ENCODE results near the gene FASTKD1. TPM values are rescaled to one million over a fixed set of nuclear protein-coding genes. Genes with fewer than 3 reads are reported as not detected.

The FASTKD1 gene
- total RNA-seq, 1 experiment from 2014 or later, result 37.6 TPM

DNA sequence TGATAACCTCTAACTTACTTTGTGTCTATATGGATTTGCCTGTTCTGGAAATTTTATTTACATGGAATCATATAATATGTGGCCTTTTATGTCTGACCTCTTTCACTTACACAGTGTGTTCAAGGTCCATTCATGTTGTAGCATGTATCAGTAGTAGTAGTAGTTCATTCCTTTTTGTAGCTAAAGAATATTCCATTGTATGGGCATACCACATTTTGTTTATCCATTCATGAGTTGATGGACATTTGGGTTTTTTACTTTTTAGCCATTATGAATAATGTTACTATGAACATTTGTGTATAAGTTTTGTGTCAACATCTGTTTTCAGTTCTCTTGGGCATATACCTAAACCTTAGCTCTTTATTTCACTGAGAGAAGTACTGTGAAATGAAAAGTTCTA lies 82.8 kb downstream of the FASTKD1 start:
- H3K36me3 ChIP-seq (ENCODE audit: control insufficient read depth in 1 of 2, insufficient read depth in 2 of 2, low read length in 2 of 2), result no peaks in the 10 kb centered on the region
- ChIA-PET RAD21 (ENCODE audit: low non-redundant PET in 1 of 2, low total read pairs in 2 of 2, uncharacterized antibody in 2 of 2, unreplicated experiment in 2 of 2) (no interaction called here), CTCF (no interaction called here), POLR2A (no interaction called here)
- intact Hi-C loops (cut with micrococcal nuclease), result no loop called here
- H3K27me3 ChIP-seq (ENCODE audit: insufficient read depth, low read length), result no peaks in the 10 kb centered on the region
- H2AFZ ChIP-seq (ENCODE audit: low read depth, low read length, poor library complexity, severe bottlenecking), result no peak overlapping the region
- TF ChIP-seq YY1 (IDR thresholded peaks at IDR 0.05; ENCODE audit: extremely low read depth, insufficient replicate concordance, low read depth, low read length), result no peak
- TF ChIP-seq, protein P1, sequence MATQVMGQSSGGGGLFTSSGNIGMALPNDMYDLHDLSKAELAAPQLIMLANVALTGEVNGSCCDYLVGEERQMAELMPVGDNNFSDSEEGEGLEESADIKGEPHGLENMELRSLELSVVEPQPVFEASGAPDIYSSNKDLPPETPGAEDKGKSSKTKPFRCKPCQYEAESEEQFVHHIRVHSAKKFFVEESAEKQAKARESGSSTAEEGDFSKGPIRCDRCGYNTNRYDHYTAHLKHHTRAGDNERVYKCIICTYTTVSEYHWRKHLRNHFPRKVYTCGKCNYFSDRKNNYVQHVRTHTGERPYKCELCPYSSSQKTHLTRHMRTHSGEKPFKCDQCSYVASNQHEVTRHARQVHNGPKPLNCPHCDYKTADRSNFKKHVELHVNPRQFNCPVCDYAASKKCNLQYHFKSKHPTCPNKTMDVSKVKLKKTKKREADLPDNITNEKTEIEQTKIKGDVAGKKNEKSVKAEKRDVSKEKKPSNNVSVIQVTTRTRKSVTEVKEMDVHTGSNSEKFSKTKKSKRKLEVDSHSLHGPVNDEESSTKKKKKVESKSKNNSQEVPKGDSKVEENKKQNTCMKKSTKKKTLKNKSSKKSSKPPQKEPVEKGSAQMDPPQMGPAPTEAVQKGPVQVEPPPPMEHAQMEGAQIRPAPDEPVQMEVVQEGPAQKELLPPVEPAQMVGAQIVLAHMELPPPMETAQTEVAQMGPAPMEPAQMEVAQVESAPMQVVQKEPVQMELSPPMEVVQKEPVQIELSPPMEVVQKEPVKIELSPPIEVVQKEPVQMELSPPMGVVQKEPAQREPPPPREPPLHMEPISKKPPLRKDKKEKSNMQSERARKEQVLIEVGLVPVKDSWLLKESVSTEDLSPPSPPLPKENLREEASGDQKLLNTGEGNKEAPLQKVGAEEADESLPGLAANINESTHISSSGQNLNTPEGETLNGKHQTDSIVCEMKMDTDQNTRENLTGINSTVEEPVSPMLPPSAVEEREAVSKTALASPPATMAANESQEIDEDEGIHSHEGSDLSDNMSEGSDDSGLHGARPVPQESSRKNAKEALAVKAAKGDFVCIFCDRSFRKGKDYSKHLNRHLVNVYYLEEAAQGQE (IDR thresholded peaks at IDR 0.05; ENCODE audit: low read depth), result no peak
- no peak for TF ChIP-seq SP1 (IDR thresholded peaks at IDR 0.05; ENCODE audit: low read depth)
- TF ChIP-seq RAD21 (IDR thresholded peaks at IDR 0.05; ENCODE audit: low read depth), result no peak
- no peak for TF ChIP-seq POLR2AphosphoS5 (IDR thresholded peaks at IDR 0.05; ENCODE audit: low read depth, low read length)
- TF ChIP-seq, protein P2, sequence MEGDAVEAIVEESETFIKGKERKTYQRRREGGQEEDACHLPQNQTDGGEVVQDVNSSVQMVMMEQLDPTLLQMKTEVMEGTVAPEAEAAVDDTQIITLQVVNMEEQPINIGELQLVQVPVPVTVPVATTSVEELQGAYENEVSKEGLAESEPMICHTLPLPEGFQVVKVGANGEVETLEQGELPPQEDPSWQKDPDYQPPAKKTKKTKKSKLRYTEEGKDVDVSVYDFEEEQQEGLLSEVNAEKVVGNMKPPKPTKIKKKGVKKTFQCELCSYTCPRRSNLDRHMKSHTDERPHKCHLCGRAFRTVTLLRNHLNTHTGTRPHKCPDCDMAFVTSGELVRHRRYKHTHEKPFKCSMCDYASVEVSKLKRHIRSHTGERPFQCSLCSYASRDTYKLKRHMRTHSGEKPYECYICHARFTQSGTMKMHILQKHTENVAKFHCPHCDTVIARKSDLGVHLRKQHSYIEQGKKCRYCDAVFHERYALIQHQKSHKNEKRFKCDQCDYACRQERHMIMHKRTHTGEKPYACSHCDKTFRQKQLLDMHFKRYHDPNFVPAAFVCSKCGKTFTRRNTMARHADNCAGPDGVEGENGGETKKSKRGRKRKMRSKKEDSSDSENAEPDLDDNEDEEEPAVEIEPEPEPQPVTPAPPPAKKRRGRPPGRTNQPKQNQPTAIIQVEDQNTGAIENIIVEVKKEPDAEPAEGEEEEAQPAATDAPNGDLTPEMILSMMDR (IDR thresholded peaks at IDR 0.05 in 2 of 3, conservative IDR thresholded peaks at IDR 0.05 in 1 of 3; ENCODE audit: borderline replicate concordance in 1 of 3, insufficient read depth in 1 of 3, low read depth in 2 of 3, low read length in 2 of 3), result no peak
- no peak for TF ChIP-seq EZH2phosphoT487 (IDR thresholded peaks at IDR 0.05; ENCODE audit: borderline replicate concordance)
- no peak for TF ChIP-seq TCF7L2 (IDR thresholded peaks at IDR 0.05; ENCODE audit: borderline replicate concordance, extremely low read depth, insufficient read depth, insufficient read length)
- TF ChIP-seq, protein P3, sequence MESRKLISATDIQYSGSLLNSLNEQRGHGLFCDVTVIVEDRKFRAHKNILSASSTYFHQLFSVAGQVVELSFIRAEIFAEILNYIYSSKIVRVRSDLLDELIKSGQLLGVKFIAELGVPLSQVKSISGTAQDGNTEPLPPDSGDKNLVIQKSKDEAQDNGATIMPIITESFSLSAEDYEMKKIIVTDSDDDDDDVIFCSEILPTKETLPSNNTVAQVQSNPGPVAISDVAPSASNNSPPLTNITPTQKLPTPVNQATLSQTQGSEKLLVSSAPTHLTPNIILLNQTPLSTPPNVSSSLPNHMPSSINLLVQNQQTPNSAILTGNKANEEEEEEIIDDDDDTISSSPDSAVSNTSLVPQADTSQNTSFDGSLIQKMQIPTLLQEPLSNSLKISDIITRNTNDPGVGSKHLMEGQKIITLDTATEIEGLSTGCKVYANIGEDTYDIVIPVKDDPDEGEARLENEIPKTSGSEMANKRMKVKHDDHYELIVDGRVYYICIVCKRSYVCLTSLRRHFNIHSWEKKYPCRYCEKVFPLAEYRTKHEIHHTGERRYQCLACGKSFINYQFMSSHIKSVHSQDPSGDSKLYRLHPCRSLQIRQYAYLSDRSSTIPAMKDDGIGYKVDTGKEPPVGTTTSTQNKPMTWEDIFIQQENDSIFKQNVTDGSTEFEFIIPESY (IDR thresholded peaks at IDR 0.05; ENCODE audit: extremely low read depth, insufficient replicate concordance, low read length), result no peak
- no peak for TF ChIP-seq ZNF274 (IDR thresholded peaks at IDR 0.05; ENCODE audit: low read depth, low read length)
- TF ChIP-seq, protein P4, sequence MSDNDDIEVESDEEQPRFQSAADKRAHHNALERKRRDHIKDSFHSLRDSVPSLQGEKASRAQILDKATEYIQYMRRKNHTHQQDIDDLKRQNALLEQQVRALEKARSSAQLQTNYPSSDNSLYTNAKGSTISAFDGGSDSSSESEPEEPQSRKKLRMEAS (IDR thresholded peaks at IDR 0.05), result no peak
- TF ChIP-seq CEBPB (IDR thresholded peaks at IDR 0.05; ENCODE audit: low read depth), result no peak
- no peak for TF ChIP-seq POLR2A (IDR thresholded peaks at IDR 0.05; ENCODE audit: borderline replicate concordance, extremely low read depth, insufficient read depth, insufficient read length)
- TF ChIP-seq FOSL1 (IDR thresholded peaks at IDR 0.05; ENCODE audit: low read depth), result no peak
- TF ChIP-seq, protein P5, sequence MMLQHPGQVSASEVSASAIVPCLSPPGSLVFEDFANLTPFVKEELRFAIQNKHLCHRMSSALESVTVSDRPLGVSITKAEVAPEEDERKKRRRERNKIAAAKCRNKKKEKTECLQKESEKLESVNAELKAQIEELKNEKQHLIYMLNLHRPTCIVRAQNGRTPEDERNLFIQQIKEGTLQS (IDR thresholded peaks at IDR 0.05), result no peak
- TF ChIP-seq EGR1 (IDR thresholded peaks at IDR 0.05; ENCODE audit: low read depth), result no peak
- TF ChIP-seq SRF (IDR thresholded peaks at IDR 0.05; ENCODE audit: low read depth), result no peak
- no peak overlapping the region for H3K4me3 ChIP-seq (replicated peaks in 1 of 2; ENCODE audit: low read depth in 1 of 2, low read length in 2 of 2)
- H3K9ac ChIP-seq (ENCODE audit: low read length), result no peak overlapping the region
- no peak overlapping the region for H3K27ac ChIP-seq (ENCODE audit: low read depth, low read length)
- no TSS peak for BruUV-seq (replicated peaks)
- H3K9me2 ChIP-seq (ENCODE audit: insufficient read depth), result no peaks in the 10 kb centered on the region
- no peak for DNase-seq (ENCODE audit: low read depth, low spot score)
- no peak for ATAC-seq
- no peaks in the 10 kb centered on the region for H3K9me3 ChIP-seq (ENCODE audit: control insufficient read depth in 1 of 2, insufficient read depth in 1 of 2, low read depth in 1 of 2, low read length in 2 of 2)
- H3K4me2 ChIP-seq (ENCODE audit: low read length), result no peak overlapping the region
- H3K4me1 ChIP-seq (ENCODE audit: control insufficient read depth in 1 of 2, insufficient read depth in 2 of 2, low read length in 2 of 2), result no peaks in the 10 kb centered on the region
- H3K79me2 ChIP-seq (ENCODE audit: insufficient read depth, low read length), result no peaks in the 10 kb centered on the region
- no peaks in the 10 kb centered on the region for H4K20me1 ChIP-seq (ENCODE audit: insufficient read depth)

Data from HCT116 (cell line).